ENCODE data around the gene THG1L.

DNA sequence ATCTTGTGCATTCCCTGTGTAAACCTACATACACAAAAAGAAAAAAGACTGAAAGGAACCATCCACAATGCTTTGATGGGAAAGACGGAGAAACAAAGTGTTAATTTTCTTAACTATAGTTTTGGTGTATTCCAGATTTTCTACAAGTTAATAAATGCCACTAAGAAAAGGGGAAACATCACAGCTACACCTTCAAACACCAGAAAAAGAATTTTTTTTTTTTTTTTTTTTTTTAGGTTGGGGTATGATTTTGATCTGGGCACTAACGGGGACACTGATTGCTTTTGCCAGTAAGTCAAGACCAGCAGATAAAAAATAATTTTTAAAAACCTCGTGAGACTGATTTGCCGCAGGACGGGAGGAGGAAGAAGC, 334 bp upstream of the THG1L start:
- no peak for TF ChIP-seq POLR2AphosphoS5 (IDR thresholded peaks at IDR 0.05; ENCODE audit: low read depth, low read length)
- no peak for TF ChIP-seq TAF1 (IDR thresholded peaks at IDR 0.05; ENCODE audit: low read depth, low read length)

Data from GM12891 (cell line).